ENCODE data around the gene SETD1A. TPM values are rescaled to one million over a fixed set of nuclear protein-coding genes. Genes with fewer than 3 reads are reported as not detected.

SETD1A gene
- total and polyA plus RNA-seq, 9 of the 15 experiments (the other 6 are each of a cell fraction or from before 2014, with no cell fraction given), result 0.08 to 36.0 (median 4.2) TPM

DNA sequence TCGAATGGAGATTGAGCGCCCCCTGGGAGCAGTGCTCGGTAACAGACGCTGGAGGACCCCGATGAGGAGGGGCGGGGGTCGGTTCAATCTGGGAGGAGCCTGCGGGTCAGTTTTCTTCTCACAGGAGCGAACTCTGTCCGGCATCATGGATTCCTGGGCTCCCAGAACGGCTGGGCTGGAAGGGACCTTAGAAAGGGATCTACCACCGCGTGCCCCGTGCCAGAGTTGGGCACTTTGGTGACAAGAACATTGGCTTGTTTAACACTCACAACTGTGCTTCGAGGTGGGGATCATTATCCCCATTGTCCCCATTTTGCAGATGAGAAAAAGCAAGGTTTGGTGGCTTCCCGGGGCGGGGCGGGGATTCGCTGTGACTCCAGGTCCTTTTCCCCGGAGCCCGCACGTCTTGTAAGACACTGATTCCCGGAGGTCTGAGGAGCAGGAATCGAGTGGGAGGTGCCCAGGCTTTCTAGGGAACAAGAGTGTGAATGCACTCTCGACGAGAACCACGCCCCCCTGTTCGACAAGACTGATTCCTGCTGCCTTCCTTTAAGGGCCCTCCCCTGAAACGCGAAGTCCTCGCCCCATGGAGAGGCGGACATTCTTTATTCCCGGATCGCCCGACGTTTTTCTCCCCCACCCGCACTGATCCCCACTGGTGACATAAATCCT, 35.7 kb upstream of the SETD1A start:
- Histone ChIP-seq H3K9me1 (ENCODE audit: control insufficient read depth, insufficient read depth, low read length) (no peaks in the 10 kb centered on the region), H3K9me3 (replicated peaks; ENCODE audit: control insufficient read depth, insufficient read depth, low read depth, low read length) (no peaks in the 10 kb centered on the region), H2AFZ (ENCODE audit: low read depth, low read length) (peak overlapping the region; percentile 89), H3K27ac (ENCODE audit: extremely low read depth, low read depth, low read length) (peak overlapping the region; percentile 63), H4K20me1 (replicated peaks; ENCODE audit: control insufficient read depth, insufficient read depth, low read length) (peaks cover 3% of the 10 kb centered on the region; the same call in 1 of the 2 replicates), H3K9ac (ENCODE audit: insufficient read depth in 1 of 2, low read depth in 2 of 2, low read length in 2 of 2) (peak overlapping the region; percentile 58 to 77), H3K27me3 (ENCODE audit: control insufficient read depth in 2 of 2, insufficient read depth in 2 of 2, low read length in 2 of 2) (no peaks in the 10 kb centered on the region; a peak in 1 of 5 replicates), H3K79me2 (ENCODE audit: control insufficient read depth, insufficient read depth, low read length) (peaks cover 17% of the 10 kb centered on the region), H3K36me3 (ENCODE audit: control insufficient read depth, insufficient read depth, low read length) (peaks cover 18% of the 10 kb centered on the region; the same call in 2 of the 3 replicates), H3K4me1 (replicated peaks in 1 of 2; ENCODE audit: control insufficient read depth in 2 of 2, insufficient read depth in 2 of 2, low read length in 2 of 2) (peaks cover 3 to 38% of the 10 kb centered on the region in 2 experiments; a peak in 4 of 5 replicates), H3K4me3 (peak overlapping the region; percentile 85), H3K4me2 (ENCODE audit: insufficient read depth, low read length) (peak overlapping the region; percentile 92)
- WGBS (ENCODE audit: insufficient coverage, low coverage, missing lambda C conversion rate), result under 1% methylated on average over 37 of the region's 37 CpGs
- BruUV-seq (replicated peaks), result no TSS peak
- DNase-seq (ENCODE audit: extremely low read depth in 1 of 4, low spot score in 3 of 4), result peak; percentile 87 to 92 (median 88)
- in situ Hi-C loops (cut with MboI), result loop anchor here (5.0 kb wide), 1 partner anchor 75 kb away; no protein-coding TSS in a partner anchor
- ATAC-seq, result peak; percentile 45
- ChIA-PET POLR2A (interaction anchor here (0.7 to 1.0 kb wide), 4 partner anchors 9 to 312 kb away, joined by 3 to 5 read pairs (median 3); partner anchors contain the start of gene ZNF689), CTCF (ENCODE audit: low intra/inter-chr PET ratio) (interaction anchor here (0.8 to 1.9 kb wide), 4 partner anchors 24 to 263 kb away, joined by 3 to 20 read pairs (median 4); no protein-coding TSS in a partner anchor)
- FAIRE-seq, result no peak
- intact Hi-C loops (cut with micrococcal nuclease), result loop anchor here (1.0 to 5.0 kb wide), 7 partner anchors 28 to 265 kb away; partner anchors contain the start of genes BCL7C, CFAP119, FBRS and RNF40
- no peak for TF ChIP-seq ZKSCAN1 (IDR thresholded peaks at IDR 0.05; ENCODE audit: low read depth, low read length)
- TF ChIP-seq, protein P1, sequence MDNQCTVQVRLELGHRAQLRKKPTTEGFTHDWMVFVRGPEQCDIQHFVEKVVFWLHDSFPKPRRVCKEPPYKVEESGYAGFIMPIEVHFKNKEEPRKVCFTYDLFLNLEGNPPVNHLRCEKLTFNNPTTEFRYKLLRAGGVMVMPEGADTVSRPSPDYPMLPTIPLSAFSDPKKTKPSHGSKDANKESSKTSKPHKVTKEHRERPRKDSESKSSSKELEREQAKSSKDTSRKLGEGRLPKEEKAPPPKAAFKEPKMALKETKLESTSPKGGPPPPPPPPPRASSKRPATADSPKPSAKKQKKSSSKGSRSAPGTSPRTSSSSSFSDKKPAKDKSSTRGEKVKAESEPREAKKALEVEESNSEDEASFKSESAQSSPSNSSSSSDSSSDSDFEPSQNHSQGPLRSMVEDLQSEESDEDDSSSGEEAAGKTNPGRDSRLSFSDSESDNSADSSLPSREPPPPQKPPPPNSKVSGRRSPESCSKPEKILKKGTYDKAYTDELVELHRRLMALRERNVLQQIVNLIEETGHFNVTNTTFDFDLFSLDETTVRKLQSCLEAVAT (IDR thresholded peaks at IDR 0.05), result peak in 1 of 2 experiments; percentile 92; a peak in 2 of 4 replicates
- 0 out of 2 replicates have a peak, but pooled peaks have one; percentile 65 for TF ChIP-seq RB1 (IDR thresholded peaks at IDR 0.05; ENCODE audit: low read depth)
- no peak for TF ChIP-seq POLR2G (IDR thresholded peaks at IDR 0.05; ENCODE audit: low read depth, low read length)
- peak; percentile 49 for TF ChIP-seq DEAF1 (CRISPR knock-in tag; IDR thresholded peaks at IDR 0.05)
- TF ChIP-seq MAZ (CRISPR knock-in tag; conservative IDR thresholded peaks at IDR 0.05 in 1 of 2, IDR thresholded peaks at IDR 0.05 in 1 of 2), result peak; percentile 44 to 93; a peak in 3 of 4 replicates
- TF ChIP-seq PATZ1 (CRISPR knock-in tag; IDR thresholded peaks at IDR 0.05; ENCODE audit: borderline replicate concordance), result no peak
- peak; percentile 13; the same call in 1 of the 2 replicates for TF ChIP-seq MYC (IDR thresholded peaks at IDR 0.05; ENCODE audit: low read depth, low read length)
- no peak for TF ChIP-seq MYC (CRISPR knock-in tag; IDR thresholded peaks at IDR 0.05; ENCODE audit: borderline replicate concordance, low read depth)
- no peak for TF ChIP-seq MCM2 (IDR thresholded peaks at IDR 0.05; ENCODE audit: low read depth)
- no peak for TF ChIP-seq NR2F6 (CRISPR knock-in tag; IDR thresholded peaks at IDR 0.05)
- 0 out of 2 replicates have a peak, but pooled peaks have one; percentile 49 for TF ChIP-seq DPF2 (IDR thresholded peaks at IDR 0.05)
- no peak for TF ChIP-seq ZBTB26 (CRISPR knock-in tag; IDR thresholded peaks at IDR 0.05)
- no peak for TF ChIP-seq MCM5 (IDR thresholded peaks at IDR 0.05; ENCODE audit: low read depth)
- TF ChIP-seq NFE2L1 (tag; IDR thresholded peaks at IDR 0.05; ENCODE audit: borderline replicate concordance, low read depth), result no peak
